ENCODE data around the gene RNF215. TPM values are rescaled to one million over a fixed set of nuclear protein-coding genes. Genes with fewer than 3 reads are reported as not detected.
A peak's percentile ranks its signal among the peaks of the same experiment; 100 is the strongest.

RNF215 gene
- total and polyA plus RNA-seq, 2 of the 13 experiments (the other 11 are each of a cell fraction or from before 2014, with no cell fraction given) = 5.3 to 6.1 TPM

DNA sequence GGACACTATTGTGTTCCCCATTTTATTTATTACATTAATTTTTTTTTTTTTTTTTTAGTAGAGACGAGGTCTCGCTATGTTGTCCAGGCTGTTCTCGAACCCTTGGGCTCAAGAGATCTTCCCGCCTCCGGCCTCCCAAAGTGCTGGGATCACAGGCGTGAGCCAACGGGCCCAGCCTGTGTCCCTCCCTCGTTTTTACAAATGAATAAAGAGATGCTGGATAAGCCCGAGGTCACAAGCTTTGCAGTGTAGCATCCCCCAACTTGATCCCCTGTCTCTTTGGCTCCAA lies 38.1 kb upstream of the RNF215 start (continued):
- TF ChIP-seq, protein P1, sequence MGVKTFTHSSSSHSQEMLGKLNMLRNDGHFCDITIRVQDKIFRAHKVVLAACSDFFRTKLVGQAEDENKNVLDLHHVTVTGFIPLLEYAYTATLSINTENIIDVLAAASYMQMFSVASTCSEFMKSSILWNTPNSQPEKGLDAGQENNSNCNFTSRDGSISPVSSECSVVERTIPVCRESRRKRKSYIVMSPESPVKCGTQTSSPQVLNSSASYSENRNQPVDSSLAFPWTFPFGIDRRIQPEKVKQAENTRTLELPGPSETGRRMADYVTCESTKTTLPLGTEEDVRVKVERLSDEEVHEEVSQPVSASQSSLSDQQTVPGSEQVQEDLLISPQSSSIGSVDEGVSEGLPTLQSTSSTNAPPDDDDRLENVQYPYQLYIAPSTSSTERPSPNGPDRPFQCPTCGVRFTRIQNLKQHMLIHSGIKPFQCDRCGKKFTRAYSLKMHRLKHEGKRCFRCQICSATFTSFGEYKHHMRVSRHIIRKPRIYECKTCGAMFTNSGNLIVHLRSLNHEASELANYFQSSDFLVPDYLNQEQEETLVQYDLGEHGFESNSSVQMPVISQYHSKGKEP (CRISPR knock-in tag; IDR thresholded peaks at IDR 0.05) = no peak
- TF ChIP-seq ZNF234 (CRISPR knock-in tag; conservative IDR thresholded peaks at IDR 0.05) = peak; percentile 54; the same call in 1 of the 2 replicates
- no peak for TF ChIP-seq ZNF589 (CRISPR knock-in tag; conservative IDR thresholded peaks at IDR 0.05)
- no peak for TF ChIP-seq HNF4A (CRISPR knock-in tag; IDR thresholded peaks at IDR 0.05)
- TF ChIP-seq, protein P2, sequence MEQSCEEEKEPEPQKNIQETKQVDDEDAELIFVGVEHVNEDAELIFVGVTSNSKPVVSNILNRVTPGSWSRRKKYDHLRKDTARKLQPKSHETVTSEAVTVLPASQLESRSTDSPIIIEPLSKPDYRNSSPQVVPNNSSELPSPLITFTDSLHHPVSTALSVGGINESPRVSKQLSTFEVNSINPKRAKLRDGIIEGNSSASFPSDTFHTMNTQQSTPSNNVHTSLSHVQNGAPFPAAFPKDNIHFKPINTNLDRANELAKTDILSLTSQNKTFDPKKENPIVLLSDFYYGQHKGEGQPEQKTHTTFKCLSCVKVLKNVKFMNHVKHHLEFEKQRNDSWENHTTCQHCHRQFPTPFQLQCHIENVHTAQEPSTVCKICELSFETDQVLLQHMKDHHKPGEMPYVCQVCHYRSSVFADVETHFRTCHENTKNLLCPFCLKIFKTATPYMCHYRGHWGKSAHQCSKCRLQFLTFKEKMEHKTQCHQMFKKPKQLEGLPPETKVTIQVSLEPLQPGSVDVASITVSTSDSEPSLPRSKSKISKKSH (CRISPR knock-in tag; IDR thresholded peaks at IDR 0.05; ENCODE audit: borderline replicate concordance) = no peak
- no peak for TF ChIP-seq SIN3B (IDR thresholded peaks at IDR 0.05; ENCODE audit: low read length)
- no peak for TF ChIP-seq TEAD3 (CRISPR knock-in tag; optimal IDR thresholded peaks at IDR 0.05; ENCODE audit: borderline replicate concordance)
- TF ChIP-seq, protein P3, sequence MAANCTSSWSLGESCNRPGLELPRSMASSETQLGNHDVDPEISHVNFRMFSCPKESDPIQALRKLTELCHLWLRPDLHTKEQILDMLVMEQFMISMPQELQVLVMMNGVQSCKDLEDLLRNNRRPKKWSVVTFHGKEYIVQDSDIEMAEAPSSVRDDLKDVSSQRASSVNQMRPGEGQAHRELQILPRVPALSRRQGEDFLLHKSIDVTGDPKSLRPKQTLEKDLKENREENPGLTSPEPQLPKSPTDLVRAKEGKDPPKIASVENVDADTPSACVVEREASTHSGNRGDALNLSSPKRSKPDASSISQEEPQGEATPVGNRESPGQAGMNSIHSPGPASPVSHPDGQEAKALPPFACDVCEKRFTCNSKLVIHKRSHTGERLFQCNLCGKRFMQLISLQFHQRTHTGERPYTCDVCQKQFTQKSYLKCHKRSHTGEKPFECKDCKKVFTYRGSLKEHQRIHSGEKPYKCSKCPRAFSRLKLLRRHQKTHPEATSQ (CRISPR knock-in tag; IDR thresholded peaks at IDR 0.05; ENCODE audit: borderline replicate concordance) = no peak
- no peak for TF ChIP-seq ZNF839 (CRISPR knock-in tag; IDR thresholded peaks at IDR 0.05; ENCODE audit: borderline replicate concordance)
- no peak for TF ChIP-seq XBP1 (CRISPR knock-in tag; IDR thresholded peaks at IDR 0.05)
- TF ChIP-seq HCFC1 (IDR thresholded peaks at IDR 0.05; ENCODE audit: low read depth, low read length) = no peak
